ENCODE data around the gene MATR3. TPM values are rescaled to one million over a fixed set of nuclear protein-coding genes. Genes with fewer than 3 reads are reported as not detected.

MATR3 gene
- total and polyA plus RNA-seq, 4 donors, result 38.4 to 111 (median 69.7) TPM

DNA sequence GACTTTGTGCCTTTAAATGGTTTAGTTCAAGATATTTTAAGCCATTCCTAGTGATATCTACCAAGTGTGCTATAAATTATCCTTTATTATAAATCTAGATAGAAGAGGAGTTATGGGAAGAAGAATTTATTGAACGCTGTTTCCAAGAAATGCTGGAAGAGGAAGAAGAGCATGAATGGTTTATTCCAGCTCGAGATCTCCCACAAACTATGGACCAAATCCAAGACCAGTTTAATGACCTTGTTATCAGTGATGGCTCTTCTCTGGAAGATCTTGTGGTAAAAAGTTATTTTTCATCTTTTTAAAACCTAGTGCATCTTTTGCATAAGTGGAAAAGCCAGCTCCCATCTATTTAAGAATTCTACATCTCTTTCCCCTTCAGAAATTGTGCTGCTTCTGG is 70.9 kb downstream of the MATR3 start (continued):
- TF ChIP-seq, protein P1, sequence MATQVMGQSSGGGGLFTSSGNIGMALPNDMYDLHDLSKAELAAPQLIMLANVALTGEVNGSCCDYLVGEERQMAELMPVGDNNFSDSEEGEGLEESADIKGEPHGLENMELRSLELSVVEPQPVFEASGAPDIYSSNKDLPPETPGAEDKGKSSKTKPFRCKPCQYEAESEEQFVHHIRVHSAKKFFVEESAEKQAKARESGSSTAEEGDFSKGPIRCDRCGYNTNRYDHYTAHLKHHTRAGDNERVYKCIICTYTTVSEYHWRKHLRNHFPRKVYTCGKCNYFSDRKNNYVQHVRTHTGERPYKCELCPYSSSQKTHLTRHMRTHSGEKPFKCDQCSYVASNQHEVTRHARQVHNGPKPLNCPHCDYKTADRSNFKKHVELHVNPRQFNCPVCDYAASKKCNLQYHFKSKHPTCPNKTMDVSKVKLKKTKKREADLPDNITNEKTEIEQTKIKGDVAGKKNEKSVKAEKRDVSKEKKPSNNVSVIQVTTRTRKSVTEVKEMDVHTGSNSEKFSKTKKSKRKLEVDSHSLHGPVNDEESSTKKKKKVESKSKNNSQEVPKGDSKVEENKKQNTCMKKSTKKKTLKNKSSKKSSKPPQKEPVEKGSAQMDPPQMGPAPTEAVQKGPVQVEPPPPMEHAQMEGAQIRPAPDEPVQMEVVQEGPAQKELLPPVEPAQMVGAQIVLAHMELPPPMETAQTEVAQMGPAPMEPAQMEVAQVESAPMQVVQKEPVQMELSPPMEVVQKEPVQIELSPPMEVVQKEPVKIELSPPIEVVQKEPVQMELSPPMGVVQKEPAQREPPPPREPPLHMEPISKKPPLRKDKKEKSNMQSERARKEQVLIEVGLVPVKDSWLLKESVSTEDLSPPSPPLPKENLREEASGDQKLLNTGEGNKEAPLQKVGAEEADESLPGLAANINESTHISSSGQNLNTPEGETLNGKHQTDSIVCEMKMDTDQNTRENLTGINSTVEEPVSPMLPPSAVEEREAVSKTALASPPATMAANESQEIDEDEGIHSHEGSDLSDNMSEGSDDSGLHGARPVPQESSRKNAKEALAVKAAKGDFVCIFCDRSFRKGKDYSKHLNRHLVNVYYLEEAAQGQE (IDR thresholded peaks at IDR 0.05), result no peak

DNA sequence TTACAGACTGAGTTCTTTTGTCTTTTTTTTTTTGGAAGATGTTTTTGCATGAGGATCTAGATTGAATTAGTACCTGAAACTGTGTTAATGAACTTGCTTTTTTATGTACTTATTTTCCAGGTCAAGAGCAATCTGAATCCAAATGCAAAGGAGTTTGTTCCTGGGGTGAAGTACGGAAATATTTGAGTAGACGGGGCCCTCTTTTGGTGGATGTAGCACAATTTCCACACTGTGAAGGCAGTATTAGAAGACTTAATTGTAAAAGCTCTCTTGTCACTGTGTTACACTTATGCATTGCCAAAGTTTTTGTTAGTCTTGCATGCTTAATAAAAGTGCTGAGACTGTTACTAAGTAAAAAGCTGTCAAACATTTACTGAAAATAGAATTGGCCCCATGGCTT is 75.1 kb downstream of the MATR3 start:
- H3K36me3 ChIP-seq (ENCODE audit: control insufficient read depth in 4 of 4, insufficient read depth in 3 of 4, low read depth in 1 of 4, low read length in 3 of 4), result peaks cover 17 to 53% (median 37%) of the 10 kb centered on the region in 4 donors
- H3K9me3 ChIP-seq (ENCODE audit: control insufficient read depth in 4 of 4, low read length in 3 of 4), result no peaks in the 10 kb centered on the region
- peaks cover 2 to 6% (median 5%) of the 10 kb centered on the region in 4 donors for H3K4me1 ChIP-seq (ENCODE audit: control insufficient read depth in 4 of 4, insufficient read depth in 4 of 4, low read length in 3 of 4)
- H3K9ac ChIP-seq (ENCODE audit: low read depth in 1 of 2, low read length in 2 of 2), result no peak overlapping the region
- H3K27ac ChIP-seq (ENCODE audit: low read depth in 1 of 2, low read length in 2 of 2), result no peak overlapping the region
- H3K4me3 ChIP-seq (ENCODE audit: low read depth in 1 of 3, low read length in 3 of 3), result no peak overlapping the region
- DNase-seq (ENCODE audit: low spot score), result no peak
- TF ChIP-seq HNF4G (IDR thresholded peaks at IDR 0.05) (no peak), JUND (IDR thresholded peaks at IDR 0.05) (no peak), FOXA2 (IDR thresholded peaks at IDR 0.05) (no peak), GABPA (IDR thresholded peaks at IDR 0.05 in 1 of 2, conservative IDR thresholded peaks at IDR 0.05 in 1 of 2) (no peak), YY1 (IDR thresholded peaks at IDR 0.05) (no peak), NR2F2 (IDR thresholded peaks at IDR 0.05) (no peak)
- 75% methylated on average over 2 of the region's 2 CpGs for WGBS
- H3K27me3 ChIP-seq (ENCODE audit: control insufficient read depth in 4 of 4, insufficient read depth in 4 of 4, low read length in 3 of 4), result no peaks in the 10 kb centered on the region

DNA sequence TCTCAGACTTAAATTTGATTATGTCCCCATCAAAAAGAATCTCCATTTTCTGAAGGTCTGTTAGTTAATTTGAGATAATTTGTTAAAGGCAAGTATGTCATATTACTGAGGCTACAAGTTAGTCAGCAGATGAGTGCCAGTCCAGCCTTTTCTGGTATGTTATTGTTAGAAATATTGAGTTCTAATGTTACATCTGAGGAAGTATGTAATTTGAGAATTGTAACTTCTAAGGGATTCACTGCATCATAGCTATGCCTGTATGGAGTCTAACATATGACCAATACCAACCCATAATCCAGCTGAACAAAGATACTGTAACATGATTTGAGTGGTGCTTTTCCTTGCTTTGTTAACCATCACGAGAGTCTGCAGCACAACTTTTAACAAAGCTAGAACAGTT is 75.6 kb downstream of the MATR3 start:
- no peaks in the 10 kb centered on the region for H3K9me3 ChIP-seq (ENCODE audit: control insufficient read depth in 4 of 4, low read length in 3 of 4)
- peaks cover 17 to 47% (median 32%) of the 10 kb centered on the region in 4 donors for H3K36me3 ChIP-seq (ENCODE audit: control insufficient read depth in 4 of 4, insufficient read depth in 3 of 4, low read depth in 1 of 4, low read length in 3 of 4)
- no peak overlapping the region for H3K9ac ChIP-seq (ENCODE audit: low read depth in 1 of 2, low read length in 2 of 2)
- H3K4me3 ChIP-seq (ENCODE audit: low read depth in 1 of 3, low read length in 3 of 3), result no peak overlapping the region
- H3K4me1 ChIP-seq (ENCODE audit: control insufficient read depth in 4 of 4, insufficient read depth in 4 of 4, low read length in 3 of 4), result peaks cover 2 to 12% (median 8%) of the 10 kb centered on the region in 4 donors
- no peaks in the 10 kb centered on the region for H3K27me3 ChIP-seq (ENCODE audit: control insufficient read depth in 4 of 4, insufficient read depth in 4 of 4, low read length in 3 of 4)
- no peak for DNase-seq (ENCODE audit: low spot score)
- no peak overlapping the region for H3K27ac ChIP-seq (ENCODE audit: low read depth in 1 of 2, low read length in 2 of 2)
- TF ChIP-seq, protein P2, sequence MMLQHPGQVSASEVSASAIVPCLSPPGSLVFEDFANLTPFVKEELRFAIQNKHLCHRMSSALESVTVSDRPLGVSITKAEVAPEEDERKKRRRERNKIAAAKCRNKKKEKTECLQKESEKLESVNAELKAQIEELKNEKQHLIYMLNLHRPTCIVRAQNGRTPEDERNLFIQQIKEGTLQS (IDR thresholded peaks at IDR 0.05), result no peak
- TF ChIP-seq, protein P3, sequence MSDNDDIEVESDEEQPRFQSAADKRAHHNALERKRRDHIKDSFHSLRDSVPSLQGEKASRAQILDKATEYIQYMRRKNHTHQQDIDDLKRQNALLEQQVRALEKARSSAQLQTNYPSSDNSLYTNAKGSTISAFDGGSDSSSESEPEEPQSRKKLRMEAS (IDR thresholded peaks at IDR 0.05), result no peak
- TF ChIP-seq NR2F2 (IDR thresholded peaks at IDR 0.05) (no peak), YY1 (IDR thresholded peaks at IDR 0.05) (no peak), FOXA1 (IDR thresholded peaks at IDR 0.05) (no peak), SP1 (IDR thresholded peaks at IDR 0.05) (no peak)
- TF ChIP-seq, protein P4, sequence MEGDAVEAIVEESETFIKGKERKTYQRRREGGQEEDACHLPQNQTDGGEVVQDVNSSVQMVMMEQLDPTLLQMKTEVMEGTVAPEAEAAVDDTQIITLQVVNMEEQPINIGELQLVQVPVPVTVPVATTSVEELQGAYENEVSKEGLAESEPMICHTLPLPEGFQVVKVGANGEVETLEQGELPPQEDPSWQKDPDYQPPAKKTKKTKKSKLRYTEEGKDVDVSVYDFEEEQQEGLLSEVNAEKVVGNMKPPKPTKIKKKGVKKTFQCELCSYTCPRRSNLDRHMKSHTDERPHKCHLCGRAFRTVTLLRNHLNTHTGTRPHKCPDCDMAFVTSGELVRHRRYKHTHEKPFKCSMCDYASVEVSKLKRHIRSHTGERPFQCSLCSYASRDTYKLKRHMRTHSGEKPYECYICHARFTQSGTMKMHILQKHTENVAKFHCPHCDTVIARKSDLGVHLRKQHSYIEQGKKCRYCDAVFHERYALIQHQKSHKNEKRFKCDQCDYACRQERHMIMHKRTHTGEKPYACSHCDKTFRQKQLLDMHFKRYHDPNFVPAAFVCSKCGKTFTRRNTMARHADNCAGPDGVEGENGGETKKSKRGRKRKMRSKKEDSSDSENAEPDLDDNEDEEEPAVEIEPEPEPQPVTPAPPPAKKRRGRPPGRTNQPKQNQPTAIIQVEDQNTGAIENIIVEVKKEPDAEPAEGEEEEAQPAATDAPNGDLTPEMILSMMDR (IDR thresholded peaks at IDR 0.05; ENCODE audit: low read depth, low read length, missing input control), result no peak
- TF ChIP-seq, protein P5, sequence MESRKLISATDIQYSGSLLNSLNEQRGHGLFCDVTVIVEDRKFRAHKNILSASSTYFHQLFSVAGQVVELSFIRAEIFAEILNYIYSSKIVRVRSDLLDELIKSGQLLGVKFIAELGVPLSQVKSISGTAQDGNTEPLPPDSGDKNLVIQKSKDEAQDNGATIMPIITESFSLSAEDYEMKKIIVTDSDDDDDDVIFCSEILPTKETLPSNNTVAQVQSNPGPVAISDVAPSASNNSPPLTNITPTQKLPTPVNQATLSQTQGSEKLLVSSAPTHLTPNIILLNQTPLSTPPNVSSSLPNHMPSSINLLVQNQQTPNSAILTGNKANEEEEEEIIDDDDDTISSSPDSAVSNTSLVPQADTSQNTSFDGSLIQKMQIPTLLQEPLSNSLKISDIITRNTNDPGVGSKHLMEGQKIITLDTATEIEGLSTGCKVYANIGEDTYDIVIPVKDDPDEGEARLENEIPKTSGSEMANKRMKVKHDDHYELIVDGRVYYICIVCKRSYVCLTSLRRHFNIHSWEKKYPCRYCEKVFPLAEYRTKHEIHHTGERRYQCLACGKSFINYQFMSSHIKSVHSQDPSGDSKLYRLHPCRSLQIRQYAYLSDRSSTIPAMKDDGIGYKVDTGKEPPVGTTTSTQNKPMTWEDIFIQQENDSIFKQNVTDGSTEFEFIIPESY (IDR thresholded peaks at IDR 0.05), result no peak
- 96% methylated on average over 1 of the region's 1 CpG for WGBS

Measured in liver (tissue), 9 donors.